ENCODE results near the gene CNST.
A peak's percentile ranks its signal among the peaks of the same experiment; 100 is the strongest.
"Not testable (repeated sequence)": the region's sequence is repeated elsewhere in the genome, so short reads cannot be mapped to it uniquely, and the experiment has no call there.

CNST gene

GRCh38 chr1:246589919-246590318, 23.7 kb downstream of the CNST start:
- 100% methylated on average over 7 of the region's 10 CpGs for WGBS (ENCODE audit: insufficient coverage)
- DNase-seq, result peak in 1 of 3 donors; percentile 14
- H3K27ac ChIP-seq (ENCODE audit: insufficient read depth in 1 of 2, low read depth in 1 of 2, low read length in 2 of 2, poor library complexity in 1 of 2, severe bottlenecking in 2 of 2); H3K4me3 ChIP-seq (ENCODE audit: control insufficient read depth in 1 of 7, extremely low read depth in 1 of 7, insufficient read depth in 4 of 7, low read depth in 2 of 7, low read length in 6 of 7); H3K27me3 ChIP-seq (replicated peaks in 2 of 5; ENCODE audit: control insufficient read depth in 4 of 5, insufficient read depth in 5 of 5, low read length in 4 of 5); H3K9me3 ChIP-seq (ENCODE audit: control extremely low read depth in 1 of 5, control insufficient read depth in 4 of 5, insufficient read depth in 2 of 5, low read depth in 1 of 5, low read length in 4 of 5); CTCF ChIA-PET: not testable (repeated sequence)
- Histone ChIP-seq H3K36me3 (ENCODE audit: control insufficient read depth in 4 of 4, insufficient read depth in 4 of 4, low read length in 3 of 4) (peaks cover 7 to 38% (median 16%) of the 10 kb centered on the region in 4 experiments), H3K4me1 (ENCODE audit: control extremely low read depth in 1 of 4, control insufficient read depth in 4 of 4, insufficient read depth in 4 of 4, low read length in 3 of 4) (peaks cover 0 to 12% (median 5%) of the 10 kb centered on the region in 4 experiments)
- POLR2A ChIA-PET, result interaction anchor here (0.6 kb wide), 1 partner anchor 11 kb away, joined by 3 read pairs; no protein-coding TSS in a partner anchor

GRCh38 chr1:246591047-246591446, 24.8 kb downstream of the CNST start:
- Histone ChIP-seq H3K27me3 (replicated peaks in 2 of 5; ENCODE audit: control insufficient read depth in 4 of 5, insufficient read depth in 5 of 5, low read length in 4 of 5) (no peaks in the 10 kb centered on the region), H3K36me3 (ENCODE audit: control insufficient read depth in 4 of 4, insufficient read depth in 4 of 4, low read length in 3 of 4) (peaks cover 8 to 43% (median 18%) of the 10 kb centered on the region in 4 experiments), H3K9me3 (ENCODE audit: control extremely low read depth in 1 of 5, control insufficient read depth in 4 of 5, insufficient read depth in 2 of 5, low read depth in 1 of 5, low read length in 4 of 5) (peaks cover 0 to 6% (median 0%) of the 10 kb centered on the region in 5 experiments), H3K27ac (ENCODE audit: insufficient read depth in 1 of 2, low read depth in 1 of 2, low read length in 2 of 2, poor library complexity in 1 of 2, severe bottlenecking in 2 of 2) (no peak overlapping the region), H3K4me3 (ENCODE audit: control insufficient read depth in 1 of 7, extremely low read depth in 1 of 7, insufficient read depth in 4 of 7, low read depth in 2 of 7, low read length in 6 of 7) (no peak overlapping the region), H3K4me1 (ENCODE audit: control extremely low read depth in 1 of 4, control insufficient read depth in 4 of 4, insufficient read depth in 4 of 4, low read length in 3 of 4) (peaks cover 0 to 9% (median 5%) of the 10 kb centered on the region in 4 experiments)
- ChIA-PET POLR2A (no interaction called here), CTCF (interaction anchor here (0.7 to 2.4 kb wide), 3 partner anchors 10 to 21 kb away, joined by 3 to 11 read pairs (median 9); no protein-coding TSS in a partner anchor)
- no peak for DNase-seq

DNA sequence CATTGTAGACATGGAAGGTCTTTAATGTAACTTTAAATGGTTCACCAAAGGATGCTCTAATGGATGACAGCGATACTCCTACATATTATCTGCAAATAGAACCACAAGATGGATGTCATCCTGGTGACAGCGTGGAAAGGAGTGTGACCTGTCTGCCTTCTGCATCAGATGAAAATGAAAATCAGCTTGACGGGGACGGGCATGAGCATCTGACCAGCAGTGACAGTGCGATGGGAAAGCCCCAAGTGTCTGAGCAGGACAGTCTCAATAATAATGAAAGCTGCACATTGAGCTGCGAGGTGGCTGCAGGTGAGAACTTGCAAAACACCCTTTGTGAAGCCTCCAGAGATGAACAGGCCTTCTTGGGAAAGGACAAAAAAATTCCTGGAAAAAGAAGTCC, 25.2 kb downstream of the CNST start:
- no peak overlapping the region for H3K27ac ChIP-seq (ENCODE audit: insufficient read depth in 1 of 2, low read depth in 1 of 2, low read length in 2 of 2, poor library complexity in 1 of 2, severe bottlenecking in 2 of 2)
- ChIA-PET POLR2A (no interaction called here), CTCF (interaction anchor here (1.6 to 2.4 kb wide), 2 partner anchors 10 to 13 kb away, joined by 9 to 11 read pairs; no protein-coding TSS in a partner anchor)
- WGBS (ENCODE audit: insufficient coverage), result 97% methylated on average over 5 of the region's 6 CpGs
- H3K36me3 ChIP-seq (ENCODE audit: control insufficient read depth in 4 of 4, insufficient read depth in 4 of 4, low read length in 3 of 4), result peaks cover 8 to 46% (median 18%) of the 10 kb centered on the region in 4 experiments
- DNase-seq, result no peak
- no peak overlapping the region for H3K4me3 ChIP-seq (ENCODE audit: control insufficient read depth in 1 of 7, extremely low read depth in 1 of 7, insufficient read depth in 4 of 7, low read depth in 2 of 7, low read length in 6 of 7)
- H3K27me3 ChIP-seq (replicated peaks in 2 of 5; ENCODE audit: control insufficient read depth in 4 of 5, insufficient read depth in 5 of 5, low read length in 4 of 5), result no peaks in the 10 kb centered on the region
- H3K4me1 ChIP-seq (ENCODE audit: control extremely low read depth in 1 of 4, control insufficient read depth in 4 of 4, insufficient read depth in 4 of 4, low read length in 3 of 4), result peaks cover 0 to 9% (median 5%) of the 10 kb centered on the region in 4 experiments
- H3K9me3 ChIP-seq (ENCODE audit: control extremely low read depth in 1 of 5, control insufficient read depth in 4 of 5, insufficient read depth in 2 of 5, low read depth in 1 of 5, low read length in 4 of 5), result peaks cover 0 to 6% (median 0%) of the 10 kb centered on the region in 5 experiments

DNA sequence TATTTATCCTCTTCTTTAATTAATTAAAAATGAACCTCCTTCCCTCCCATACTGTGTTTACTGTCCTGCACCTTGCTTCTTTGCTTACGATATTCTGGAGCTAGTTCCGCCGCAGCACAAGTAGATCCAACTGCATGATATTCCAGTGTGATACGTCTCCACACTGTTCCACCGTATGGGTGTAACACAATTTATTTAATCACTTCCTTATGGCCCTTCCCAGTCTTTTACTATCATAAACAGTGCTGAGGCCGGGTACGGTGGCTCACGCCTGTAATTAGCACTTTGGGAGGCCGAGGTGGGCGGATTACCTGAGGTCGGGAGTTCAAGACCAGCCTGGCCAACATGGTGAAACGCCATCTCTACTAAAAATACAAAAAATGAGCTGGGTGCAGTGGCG, 25.7 kb downstream of the CNST start:
- H3K4me1 ChIP-seq (ENCODE audit: control extremely low read depth in 1 of 4, control insufficient read depth in 4 of 4, insufficient read depth in 4 of 4, low read length in 3 of 4), result peaks cover 0 to 8% (median 5%) of the 10 kb centered on the region in 4 experiments
- H3K27me3 ChIP-seq (replicated peaks in 2 of 5; ENCODE audit: control insufficient read depth in 4 of 5, insufficient read depth in 5 of 5, low read length in 4 of 5), result no peaks in the 10 kb centered on the region
- CTCF ChIA-PET, result interaction anchor here (0.7 to 2.4 kb wide), 3 partner anchors 9 to 18 kb away, joined by 3 to 11 read pairs (median 9); no protein-coding TSS in a partner anchor
- H3K27ac ChIP-seq (ENCODE audit: insufficient read depth in 1 of 2, low read depth in 1 of 2, low read length in 2 of 2, poor library complexity in 1 of 2, severe bottlenecking in 2 of 2), result no peak overlapping the region
- H3K36me3 ChIP-seq (ENCODE audit: control insufficient read depth in 4 of 4, insufficient read depth in 4 of 4, low read length in 3 of 4), result peaks cover 9 to 51% (median 20%) of the 10 kb centered on the region in 4 experiments
- H3K4me3 ChIP-seq (ENCODE audit: control insufficient read depth in 1 of 7, extremely low read depth in 1 of 7, insufficient read depth in 4 of 7, low read depth in 2 of 7, low read length in 6 of 7), result no peak overlapping the region
- H3K9me3 ChIP-seq (ENCODE audit: control extremely low read depth in 1 of 5, control insufficient read depth in 4 of 5, insufficient read depth in 2 of 5, low read depth in 1 of 5, low read length in 4 of 5), result peaks cover 0 to 6% (median 0%) of the 10 kb centered on the region in 5 experiments
- 100% methylated on average over 12 of the region's 13 CpGs for WGBS (ENCODE audit: insufficient coverage)
- POLR2A ChIA-PET, result no interaction called here
- DNase-seq, result no peak

- no peak overlapping the region for H3K27ac ChIP-seq (ENCODE audit: insufficient read depth in 1 of 2, low read depth in 1 of 2, low read length in 2 of 2, poor library complexity in 1 of 2, severe bottlenecking in 2 of 2)
- CTCF ChIA-PET, result interaction anchor here (0.7 to 2.4 kb wide), 3 partner anchors 9 to 19 kb away, joined by 3 to 11 read pairs (median 5); no protein-coding TSS in a partner anchor
- peaks cover 0 to 8% (median 2%) of the 10 kb centered on the region in 4 experiments for H3K4me1 ChIP-seq (ENCODE audit: control extremely low read depth in 1 of 4, control insufficient read depth in 4 of 4, insufficient read depth in 4 of 4, low read length in 3 of 4)
- DNase-seq, result no peak
- no peak overlapping the region for H3K4me3 ChIP-seq (ENCODE audit: control insufficient read depth in 1 of 7, extremely low read depth in 1 of 7, insufficient read depth in 4 of 7, low read depth in 2 of 7, low read length in 6 of 7)
- H3K36me3 ChIP-seq (ENCODE audit: control insufficient read depth in 4 of 4, insufficient read depth in 4 of 4, low read length in 3 of 4), result peaks cover 9 to 52% (median 25%) of the 10 kb centered on the region in 4 experiments
- POLR2A ChIA-PET, result no interaction called here
- no peaks in the 10 kb centered on the region for H3K27me3 ChIP-seq (replicated peaks in 2 of 5; ENCODE audit: control insufficient read depth in 4 of 5, insufficient read depth in 5 of 5, low read length in 4 of 5)
- H3K9me3 ChIP-seq (ENCODE audit: control extremely low read depth in 1 of 5, control insufficient read depth in 4 of 5, insufficient read depth in 2 of 5, low read depth in 1 of 5, low read length in 4 of 5), result peaks cover 0 to 6% (median 0%) of the 10 kb centered on the region in 5 experiments
Measured at GRCh38 chr1:246592695-246593094, 26.4 kb downstream of the CNST start.

GRCh38 chr1:246595146-246595545, 28.9 kb downstream of the CNST start:
- Histone ChIP-seq H3K4me3 (ENCODE audit: control insufficient read depth in 1 of 7, extremely low read depth in 1 of 7, insufficient read depth in 4 of 7, low read depth in 2 of 7, low read length in 6 of 7) (no peak overlapping the region), H3K4me1 (ENCODE audit: control extremely low read depth in 1 of 4, control insufficient read depth in 4 of 4, insufficient read depth in 4 of 4, low read length in 3 of 4) (peaks cover 0 to 6% (median 1%) of the 10 kb centered on the region in 4 experiments), H3K36me3 (ENCODE audit: control insufficient read depth in 4 of 4, insufficient read depth in 4 of 4, low read length in 3 of 4) (peaks cover 16 to 55% (median 29%) of the 10 kb centered on the region in 4 experiments), H3K9me3 (ENCODE audit: control extremely low read depth in 1 of 5, control insufficient read depth in 4 of 5, insufficient read depth in 2 of 5, low read depth in 1 of 5, low read length in 4 of 5) (peaks cover 0 to 3% (median 0%) of the 10 kb centered on the region in 5 experiments), H3K27ac (ENCODE audit: insufficient read depth in 1 of 2, low read depth in 1 of 2, low read length in 2 of 2, poor library complexity in 1 of 2, severe bottlenecking in 2 of 2) (peak overlapping the region in 1 of 2 experiments; percentile 55), H3K27me3 (replicated peaks in 2 of 5; ENCODE audit: control insufficient read depth in 4 of 5, insufficient read depth in 5 of 5, low read length in 4 of 5) (no peaks in the 10 kb centered on the region)
- ChIA-PET CTCF (interaction anchor here (1.1 to 3.0 kb wide), 6 partner anchors 10 to 97 kb away, joined by 3 to 11 read pairs (median 4); no protein-coding TSS in a partner anchor), POLR2A (no interaction called here)
- no peak for DNase-seq
- 94% methylated on average over 3 of the region's 3 CpGs for WGBS (ENCODE audit: insufficient coverage)

GRCh38 chr1:246597340-246597739, 31.1 kb downstream of the CNST start:
- H3K36me3 ChIP-seq (ENCODE audit: control insufficient read depth in 4 of 4, insufficient read depth in 4 of 4, low read length in 3 of 4), result peaks cover 14 to 42% (median 27%) of the 10 kb centered on the region in 4 experiments
- H3K27ac ChIP-seq (ENCODE audit: insufficient read depth in 1 of 2, low read depth in 1 of 2, low read length in 2 of 2, poor library complexity in 1 of 2, severe bottlenecking in 2 of 2), result peak overlapping the region; percentile 72 to 79
- POLR2A ChIA-PET, result interaction anchor here (0.6 kb wide), 2 partner anchors 12 to 815 kb away, joined by 5 to 6 read pairs; no protein-coding TSS in a partner anchor
- peak; percentile 66 to 89 (median 87) for DNase-seq
- 86% methylated on average over 1 of the region's 5 CpGs for WGBS (ENCODE audit: insufficient coverage)
- peaks cover 0 to 14% (median 1%) of the 10 kb centered on the region in 4 experiments for H3K4me1 ChIP-seq (ENCODE audit: control extremely low read depth in 1 of 4, control insufficient read depth in 4 of 4, insufficient read depth in 4 of 4, low read length in 3 of 4)
- no peaks in the 10 kb centered on the region for H3K9me3 ChIP-seq (ENCODE audit: control extremely low read depth in 1 of 5, control insufficient read depth in 4 of 5, insufficient read depth in 2 of 5, low read depth in 1 of 5, low read length in 4 of 5)
- H3K27me3 ChIP-seq (replicated peaks in 2 of 5; ENCODE audit: control insufficient read depth in 4 of 5, insufficient read depth in 5 of 5, low read length in 4 of 5), result no peaks in the 10 kb centered on the region
- CTCF ChIA-PET, result interaction anchor here (1.0 to 3.0 kb wide), 4 partner anchors 12 to 27 kb away, joined by 4 to 11 read pairs (median 5); no protein-coding TSS in a partner anchor
- H3K4me3 ChIP-seq (ENCODE audit: control insufficient read depth in 1 of 7, extremely low read depth in 1 of 7, insufficient read depth in 4 of 7, low read depth in 2 of 7, low read length in 6 of 7), result no peak overlapping the region
